ENCODE measurements around the gene COL26A1. TPM values are rescaled to one million over a fixed set of nuclear protein-coding genes. Genes with fewer than 3 reads are reported as not detected.
"Not testable (repeated sequence)": the region's sequence is repeated elsewhere in the genome, so short reads cannot be mapped to it uniquely, and the experiment has no call there.

The COL26A1 gene
- total RNA-seq, 1 donor from 2014 or later = 128 TPM

GRCh38 chr7:101558742-101559325 lies 196.2 kb downstream of the COL26A1 start:
- no peak overlapping the region for H3K27ac Mint-ChIP-seq (ENCODE audit: unreplicated experiment)
- H3K4me1 Mint-ChIP-seq (ENCODE audit: unreplicated experiment) = no peaks in the 10 kb centered on the region
- no peaks in the 10 kb centered on the region for H3K27me3 Mint-ChIP-seq (ENCODE audit: unreplicated experiment)
- H3K36me3 Mint-ChIP-seq (ENCODE audit: unreplicated experiment) = peaks cover 5% of the 10 kb centered on the region
- TF ChIP-seq CTCF (IDR thresholded peaks at IDR 0.05) = no peak
- no peak overlapping the region for H3K4me3 Mint-ChIP-seq (ENCODE audit: unreplicated experiment)
- H3K9me3 Mint-ChIP-seq (ENCODE audit: unreplicated experiment) = no peaks in the 10 kb centered on the region
- DNase-seq (ENCODE audit: extremely low spot score, unreplicated experiment) = no peak

- no peak for DNase-seq (ENCODE audit: extremely low spot score, unreplicated experiment)
- Mint-ChIP-seq H3K4me1 (ENCODE audit: unreplicated experiment) (peaks cover 2% of the 10 kb centered on the region), H3K27ac (ENCODE audit: unreplicated experiment) (no peak overlapping the region), H3K36me3 (ENCODE audit: unreplicated experiment) (peaks cover 5% of the 10 kb centered on the region), H3K27me3 (ENCODE audit: unreplicated experiment) (no peaks in the 10 kb centered on the region), H3K4me3 (ENCODE audit: unreplicated experiment) (no peak overlapping the region), H3K9me3 (ENCODE audit: unreplicated experiment) (no peaks in the 10 kb centered on the region)
- no peak for TF ChIP-seq CTCF (IDR thresholded peaks at IDR 0.05)
Measured at GRCh38 chr7:101559586-101559985, 196.9 kb downstream of the COL26A1 start.

GRCh38 chr7:101560021-101560420 lies 197.3 kb downstream of the COL26A1 start:
- not testable (repeated sequence) for DNase-seq (ENCODE audit: extremely low spot score, unreplicated experiment); H3K4me1 Mint-ChIP-seq (ENCODE audit: unreplicated experiment); H3K27me3 Mint-ChIP-seq (ENCODE audit: unreplicated experiment); H3K36me3 Mint-ChIP-seq (ENCODE audit: unreplicated experiment); H3K9me3 Mint-ChIP-seq (ENCODE audit: unreplicated experiment); H3K27ac Mint-ChIP-seq (ENCODE audit: unreplicated experiment); H3K4me3 Mint-ChIP-seq (ENCODE audit: unreplicated experiment)

- no peak for DNase-seq (ENCODE audit: extremely low spot score, unreplicated experiment)
Measured at GRCh38 chr7:101560856-101561255, 198.2 kb downstream of the COL26A1 start.

GRCh38 chr7:101561293-101561692 lies 198.6 kb downstream of the COL26A1 start:
- not testable (repeated sequence) for H3K27me3 Mint-ChIP-seq (ENCODE audit: unreplicated experiment); DNase-seq (ENCODE audit: extremely low spot score, unreplicated experiment); H3K9me3 Mint-ChIP-seq (ENCODE audit: unreplicated experiment); H3K4me1 Mint-ChIP-seq (ENCODE audit: unreplicated experiment); H3K27ac Mint-ChIP-seq (ENCODE audit: unreplicated experiment); H3K36me3 Mint-ChIP-seq (ENCODE audit: unreplicated experiment); H3K4me3 Mint-ChIP-seq (ENCODE audit: unreplicated experiment)

More at GRCh38 chr7:101560856-101561255, 198.2 kb downstream of the COL26A1 start:
- no peak for TF ChIP-seq CTCF (IDR thresholded peaks at IDR 0.05)
- H3K4me1 Mint-ChIP-seq (ENCODE audit: unreplicated experiment) = peaks cover 2% of the 10 kb centered on the region
- peaks cover 5% of the 10 kb centered on the region for H3K36me3 Mint-ChIP-seq (ENCODE audit: unreplicated experiment)
- H3K4me3 Mint-ChIP-seq (ENCODE audit: unreplicated experiment) = no peak overlapping the region
- H3K9me3 Mint-ChIP-seq (ENCODE audit: unreplicated experiment) = no peaks in the 10 kb centered on the region
- H3K27me3 Mint-ChIP-seq (ENCODE audit: unreplicated experiment) = peaks cover 3% of the 10 kb centered on the region
- H3K27ac Mint-ChIP-seq (ENCODE audit: unreplicated experiment) = no peak overlapping the region

- Mint-ChIP-seq H3K4me3 (ENCODE audit: unreplicated experiment) (no peak overlapping the region), H3K9me3 (ENCODE audit: unreplicated experiment) (no peaks in the 10 kb centered on the region), H3K4me1 (ENCODE audit: unreplicated experiment) (peaks cover 2% of the 10 kb centered on the region), H3K27ac (ENCODE audit: unreplicated experiment) (no peak overlapping the region), H3K27me3 (ENCODE audit: unreplicated experiment) (peaks cover 9% of the 10 kb centered on the region), H3K36me3 (ENCODE audit: unreplicated experiment) (peaks cover 5% of the 10 kb centered on the region)
- TF ChIP-seq CTCF (IDR thresholded peaks at IDR 0.05) = no peak
- DNase-seq (ENCODE audit: extremely low spot score, unreplicated experiment) = no peak
Measured at GRCh38 chr7:101562531-101563197, 200.0 kb downstream of the COL26A1 start.

Measured in osteocyte (in vitro differentiated cells).